Mucosa of descending colon (tissue), 3 donors: Measurements from ENCODE around the gene MTX3. TPM values are rescaled to one million over a fixed set of nuclear protein-coding genes. Genes with fewer than 3 reads are reported as not detected.

ENCODE experiments used
- ATAC-seq: fragments of 200-7000 bp; cut with Tn5 transposase; one replicate; pipeline ENCODE4 v1.9.1; 2020; ENCODE audit warnings: mild to moderate bottlenecking, moderate library complexity
- DNase-seq, 3 donors: peaks; one replicate each; pipeline ENCODE4 v3.0.0-alpha.2; 2020
- H3K36me3 ChIP-seq: fragments of 200-600 bp; one replicate; pipeline ENCODE4 v1.8.0; 2021; ENCODE audit warnings: low read depth, mild to moderate bottlenecking
- H3K4me1 ChIP-seq: fragments of 200-600 bp; one replicate; pipeline ENCODE4 v1.8.0; 2021; ENCODE audit warnings: low read depth, mild to moderate bottlenecking
- H3K4me3 ChIP-seq: fragments of 200-600 bp; one replicate; pipeline ENCODE4 v1.8.0; 2021; ENCODE audit warnings: mild to moderate bottlenecking
- H3K9me3 ChIP-seq: fragments of 200-600 bp; one replicate; pipeline ENCODE4 v1.8.0; 2021; ENCODE audit warnings: mild to moderate bottlenecking
- intact Hi-C, 2 donors: fragments of 100-400 bp; cut with DNase I in 1 of 2; cut with micrococcal nuclease in 1 of 2; formaldehyde crosslinking; loops; one replicate each; pipeline versions ENCODE4 v1.11.0 to v1.11.1; 2022; cut with DNase I, micrococcal nuclease
- total RNA-seq, 3 donors: library from RNA; stranded (reverse); fragmentation: NEBNext Ultra II Directional in 2 of 3; extraction: Animal tissue kit (Norgen Biotek cat#: 25700) in 2 of 3; gene quantifications; one replicate each; pipeline versions ENCODE4 v1.2.1 to v1.2.4, GENCODE V29; 2021 to 2023
- TF ChIP-seq, protein P1 (sequence below): fragments of 200-600 bp; IDR thresholded peaks from one replicate; pipeline ENCODE4 v1.8.0; 2022; ENCODE audit warnings: antibody characterized with exemption, mild to moderate bottlenecking
- donor health status: DM: no; HTN: no; CAD: no; lungs with moderate emphysema.
- donor health status: DM: no; HTN: no; CAD: no.
- donor health status: DM: no; HTN: yes; CAD: no.

The MTX3 gene
- total RNA-seq, 3 donors from 2014 or later, result 7.9 to 15.3 (median 8.8) TPM

DNA sequence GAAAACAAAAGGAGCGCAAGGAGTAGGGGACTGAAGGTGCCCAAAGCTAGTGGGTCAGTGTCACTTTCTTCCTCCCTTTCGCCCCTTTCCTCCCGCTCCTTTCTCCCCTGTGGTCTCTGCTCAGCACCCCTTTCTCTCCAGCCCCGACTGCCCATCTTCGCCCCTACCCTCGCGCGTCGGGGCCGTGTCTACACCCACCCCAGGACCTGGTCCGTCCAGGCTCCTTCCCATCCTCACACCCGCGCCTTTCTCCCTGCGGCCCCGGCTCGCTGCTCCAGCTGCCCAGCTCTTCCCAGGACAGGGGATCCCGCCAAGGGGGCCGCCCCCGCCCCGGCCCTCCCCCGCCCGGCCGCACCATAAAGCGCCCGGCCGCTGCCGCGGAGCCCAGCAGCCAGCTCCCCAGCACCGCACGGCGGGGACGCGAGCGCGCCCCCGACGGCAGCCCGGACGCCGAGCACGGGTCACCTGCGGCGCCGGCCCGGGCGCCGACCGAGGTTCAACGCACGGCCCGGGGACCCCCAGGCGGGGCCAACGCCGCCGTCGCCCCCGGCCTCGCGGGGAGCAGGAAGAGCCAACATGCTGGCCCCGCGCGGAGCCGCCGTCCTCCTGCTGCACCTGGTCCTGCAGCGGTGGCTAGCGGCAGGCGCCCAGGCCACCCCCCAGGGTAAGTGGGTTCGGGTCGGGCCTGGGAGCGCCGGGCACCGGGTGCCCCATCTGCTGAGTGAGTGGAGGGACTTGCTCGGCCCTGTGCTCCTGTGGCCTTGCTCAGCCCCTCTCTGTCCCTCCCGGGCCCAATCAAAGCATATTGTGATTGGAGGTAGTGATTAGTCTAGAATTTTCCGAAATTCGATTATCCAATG lies 44.1 kb upstream of the MTX3 start, which contains the start of gene THBS4:
THBS4 (plus strand) TSS at position 387 of the 860 bp plus-strand sequence; CDS start at position 577, 190 bp downstream.
- intact Hi-C loops, result no loop called here
- H3K9me3 ChIP-seq, result no peaks in the 10 kb centered on the region
- ATAC-seq (peak; percentile 32), DNase-seq (no peak)
- H3K4me1 ChIP-seq, result no peaks in the 10 kb centered on the region
- no peaks in the 10 kb centered on the region for H3K36me3 ChIP-seq
- H3K4me3 ChIP-seq, result no peak within 1 kb of the TSS
- TF ChIP-seq, protein P1, sequence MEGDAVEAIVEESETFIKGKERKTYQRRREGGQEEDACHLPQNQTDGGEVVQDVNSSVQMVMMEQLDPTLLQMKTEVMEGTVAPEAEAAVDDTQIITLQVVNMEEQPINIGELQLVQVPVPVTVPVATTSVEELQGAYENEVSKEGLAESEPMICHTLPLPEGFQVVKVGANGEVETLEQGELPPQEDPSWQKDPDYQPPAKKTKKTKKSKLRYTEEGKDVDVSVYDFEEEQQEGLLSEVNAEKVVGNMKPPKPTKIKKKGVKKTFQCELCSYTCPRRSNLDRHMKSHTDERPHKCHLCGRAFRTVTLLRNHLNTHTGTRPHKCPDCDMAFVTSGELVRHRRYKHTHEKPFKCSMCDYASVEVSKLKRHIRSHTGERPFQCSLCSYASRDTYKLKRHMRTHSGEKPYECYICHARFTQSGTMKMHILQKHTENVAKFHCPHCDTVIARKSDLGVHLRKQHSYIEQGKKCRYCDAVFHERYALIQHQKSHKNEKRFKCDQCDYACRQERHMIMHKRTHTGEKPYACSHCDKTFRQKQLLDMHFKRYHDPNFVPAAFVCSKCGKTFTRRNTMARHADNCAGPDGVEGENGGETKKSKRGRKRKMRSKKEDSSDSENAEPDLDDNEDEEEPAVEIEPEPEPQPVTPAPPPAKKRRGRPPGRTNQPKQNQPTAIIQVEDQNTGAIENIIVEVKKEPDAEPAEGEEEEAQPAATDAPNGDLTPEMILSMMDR, result no peak

DNA sequence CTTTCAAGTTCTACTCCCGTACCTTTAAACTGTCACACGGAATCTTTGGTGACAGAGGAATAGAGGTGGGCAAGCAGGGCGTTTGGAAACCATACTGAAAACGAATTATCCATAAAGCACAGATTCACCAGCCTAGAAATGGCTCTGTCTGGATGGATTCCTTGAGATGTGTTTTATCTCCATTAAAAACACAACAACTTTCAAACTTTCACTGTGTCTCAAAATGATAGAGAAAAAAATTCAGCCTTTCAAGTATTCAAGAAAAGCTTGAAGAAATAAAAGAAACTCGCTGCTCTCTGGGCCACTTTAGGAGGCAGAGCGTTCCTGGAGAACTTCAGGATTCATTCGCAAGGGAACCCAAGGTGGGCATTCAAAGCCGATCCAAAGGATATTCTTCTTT lies 43.5 kb upstream of the MTX3 start:
- no peaks in the 10 kb centered on the region for H3K4me1 ChIP-seq
- TF ChIP-seq, protein P1, result no peak
- H3K9me3 ChIP-seq, result no peaks in the 10 kb centered on the region
- H3K36me3 ChIP-seq, result no peaks in the 10 kb centered on the region
- no peak for ATAC-seq
- DNase-seq, result no peak
- intact Hi-C loops, result no loop called here
- no peak overlapping the region for H3K4me3 ChIP-seq

DNA sequence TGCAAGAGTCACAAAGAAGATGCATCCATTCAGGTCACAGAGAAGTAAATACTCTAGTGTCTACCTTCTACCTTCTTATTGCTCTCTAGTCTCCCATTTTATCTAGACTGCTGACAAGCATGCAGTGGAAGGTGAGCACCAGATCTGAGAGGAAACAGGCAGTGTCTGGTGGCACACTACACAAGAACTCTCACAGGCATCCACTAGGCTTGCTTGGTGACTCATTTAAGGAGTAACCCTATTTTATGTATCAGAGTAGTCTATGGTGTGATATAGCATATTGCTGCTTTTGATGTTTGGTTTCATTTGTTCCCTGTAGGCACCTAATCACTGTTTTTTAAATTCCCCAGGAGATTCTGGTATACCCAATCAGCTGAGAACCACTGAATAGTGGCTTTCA lies 42.5 kb upstream of the MTX3 start:
- Histone ChIP-seq H3K4me1 (no peaks in the 10 kb centered on the region), H3K36me3 (no peaks in the 10 kb centered on the region), H3K4me3 (no peak overlapping the region), H3K9me3 (no peaks in the 10 kb centered on the region)
- intact Hi-C loops, result no loop called here
- ATAC-seq (no peak), DNase-seq (no peak)
- TF ChIP-seq, protein P1, result no peak

DNA sequence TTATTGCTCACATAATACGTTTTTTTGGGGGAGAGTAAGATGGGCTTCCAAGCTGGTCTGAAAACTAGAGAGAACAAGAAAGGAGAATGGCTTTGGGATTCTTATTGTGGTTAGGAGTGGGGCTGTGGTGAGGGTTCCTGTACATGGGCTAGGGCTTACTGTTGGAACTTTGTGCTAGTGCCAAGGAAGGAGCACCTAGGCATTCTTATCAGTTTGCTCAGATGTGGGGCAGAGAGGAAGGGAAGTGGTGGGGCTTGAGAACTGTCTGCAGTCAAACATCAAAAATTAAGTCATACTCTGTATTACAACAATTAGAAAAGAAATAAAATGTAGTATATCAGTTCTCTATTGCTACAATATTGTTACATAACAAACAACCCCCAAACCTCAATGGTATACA lies 40.0 kb upstream of the MTX3 start:
- ATAC-seq, result no peak
- Histone ChIP-seq H3K9me3 (no peaks in the 10 kb centered on the region), H3K4me1 (no peaks in the 10 kb centered on the region), H3K4me3 (no peak overlapping the region), H3K36me3 (no peaks in the 10 kb centered on the region)
- intact Hi-C loops, result no loop called here
- DNase-seq, result no peak
- TF ChIP-seq, protein P1, result no peak

DNA sequence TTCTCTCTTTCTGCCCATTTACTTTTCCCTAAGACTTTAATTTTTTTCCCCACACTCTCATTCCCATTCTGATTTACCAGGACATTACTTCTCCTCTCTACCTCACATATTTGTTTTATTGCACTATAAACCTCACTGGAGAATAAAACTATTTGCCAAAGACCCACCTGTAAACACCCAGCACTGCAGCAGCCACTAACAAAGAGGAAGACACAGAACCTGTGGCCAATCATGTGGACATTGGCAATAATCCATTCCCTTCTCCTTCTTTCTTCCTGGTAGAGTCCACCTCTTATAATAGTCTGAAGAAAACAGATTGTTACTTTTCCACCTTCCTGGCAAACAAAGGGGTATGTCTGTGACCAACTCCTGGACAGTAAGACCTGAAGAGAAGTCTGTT lies 35.8 kb upstream of the MTX3 start:
- Histone ChIP-seq H3K36me3 (no peaks in the 10 kb centered on the region), H3K4me1 (no peaks in the 10 kb centered on the region), H3K9me3 (no peaks in the 10 kb centered on the region), H3K4me3 (no peak overlapping the region)
- ATAC-seq (peak; percentile 58), DNase-seq (peak in 1 of 3 donors; percentile 4)
- TF ChIP-seq, protein P1, result no peak
- intact Hi-C loops, result no loop called here
